Measurements from ENCODE around the gene ARL5C. TPM values are rescaled to one million over a fixed set of nuclear protein-coding genes. Genes with fewer than 3 reads are reported as not detected.

Gene ARL5C
- total RNA-seq, 1 experiment from 2014 or later: not detected

GRCh38 chr17:39196241-39196807 is 30.4 kb upstream of the ARL5C start:
- H3K4me1 Mint-ChIP-seq (ENCODE audit: low read depth, unreplicated experiment): peaks cover 27% of the 10 kb centered on the region
- intact Hi-C loops (cut with micrococcal nuclease; ENCODE audit: unreplicated experiment): no loop called here
- no peak for DNase-seq
- peak overlapping the region; percentile 86 for H3K4me3 Mint-ChIP-seq (ENCODE audit: low read depth, unreplicated experiment)
- CTCF ChIA-PET: interaction anchor here (0.5 to 4.0 kb wide), 14 partner anchors 10 to 616 kb away, joined by 3 to 27 read pairs (median 4); no protein-coding TSS in a partner anchor
- H3K27ac Mint-ChIP-seq (ENCODE audit: unreplicated experiment): no peak overlapping the region
- no peaks in the 10 kb centered on the region for H3K9me3 Mint-ChIP-seq (ENCODE audit: low read depth, unreplicated experiment)
- H3K36me3 Mint-ChIP-seq (ENCODE audit: insufficient read depth, unreplicated experiment): peaks cover 58% of the 10 kb centered on the region
- H3K27me3 Mint-ChIP-seq (ENCODE audit: unreplicated experiment): no peaks in the 10 kb centered on the region
- no peak for TF ChIP-seq CTCF (IDR thresholded peaks at IDR 0.05; ENCODE audit: unreplicated experiment)
- BruUV-seq (replicated peaks): no TSS peak

- CTCF ChIA-PET: interaction anchor here (0.5 to 4.0 kb wide), 11 partner anchors 9 to 150 kb away, joined by 3 to 26 read pairs (median 4); no protein-coding TSS in a partner anchor
- TF ChIP-seq CTCF (IDR thresholded peaks at IDR 0.05; ENCODE audit: unreplicated experiment): peak; percentile 26
- BruUV-seq (replicated peaks): no TSS peak
- DNase-seq: no peak
- intact Hi-C loops (cut with micrococcal nuclease; ENCODE audit: unreplicated experiment): no loop called here
- Mint-ChIP-seq H3K9me3 (ENCODE audit: low read depth, unreplicated experiment) (no peaks in the 10 kb centered on the region), H3K4me3 (ENCODE audit: low read depth, unreplicated experiment) (peak overlapping the region; percentile 86), H3K27ac (ENCODE audit: unreplicated experiment) (no peak overlapping the region), H3K36me3 (ENCODE audit: insufficient read depth, unreplicated experiment) (peaks cover 52% of the 10 kb centered on the region), H3K27me3 (ENCODE audit: unreplicated experiment) (no peaks in the 10 kb centered on the region), H3K4me1 (ENCODE audit: low read depth, unreplicated experiment) (peaks cover 22% of the 10 kb centered on the region)
These were observed 29.7 kb upstream of the ARL5C start for GRCh38 chr17:39195568-39196160.

- CTCF ChIA-PET: interaction anchor here (0.7 to 4.0 kb wide), 9 partner anchors 8 to 53 kb away, joined by 3 to 26 read pairs (median 5); no protein-coding TSS in a partner anchor
- peaks cover 46% of the 10 kb centered on the region for H3K36me3 Mint-ChIP-seq (ENCODE audit: insufficient read depth, unreplicated experiment)
- H3K27ac Mint-ChIP-seq (ENCODE audit: unreplicated experiment): no peak overlapping the region
These were observed 29.1 kb upstream of the ARL5C start for GRCh38 chr17:39194985-39195524.

More at GRCh38 chr17:39194985-39195524, 29.1 kb upstream of the ARL5C start:
- TF ChIP-seq CTCF (IDR thresholded peaks at IDR 0.05; ENCODE audit: unreplicated experiment): no peak
- no peak overlapping the region for H3K4me3 Mint-ChIP-seq (ENCODE audit: low read depth, unreplicated experiment)
- no peak for DNase-seq
- H3K9me3 Mint-ChIP-seq (ENCODE audit: low read depth, unreplicated experiment): no peaks in the 10 kb centered on the region
- no peaks in the 10 kb centered on the region for H3K27me3 Mint-ChIP-seq (ENCODE audit: unreplicated experiment)
- intact Hi-C loops (cut with micrococcal nuclease; ENCODE audit: unreplicated experiment): no loop called here
- no TSS peak for BruUV-seq (replicated peaks)
- peaks cover 20% of the 10 kb centered on the region for H3K4me1 Mint-ChIP-seq (ENCODE audit: low read depth, unreplicated experiment)

Measured in Calu3 (cell line).